HG03135 (cell line): ENCODE data around the gene MRPL2.
A peak's percentile ranks its signal among the peaks of the same experiment; 100 is the strongest.

ENCODE experiments used
- ATAC-seq: cut with Tn5 transposase; IDR thresholded peaks from one replicate; pipeline ENCODE4 v1.9.1; 2021; ENCODE audit warnings: mild to moderate bottlenecking, moderate library complexity; ENCODE audit not compliant: unreplicated experiment

MRPL2 gene

GRCh38 chr6:43059168-43060033 lies at the start of gene MRPL2, which contains the start of gene KLC4:
Gene MRPL2 (minus strand): TSS chr6:43059434. CDS start chr6:43059381, 53 bp downstream.
Gene KLC4 (plus strand): TSS chr6:43059631. CDS start chr6:43061336, 1,705 bp downstream.
- peak; percentile 84 for ATAC-seq

- ATAC-seq, result no peak
Measured at GRCh38 chr6:43107344-43108062, 48.3 kb upstream of the MRPL2 start.

- no peak for ATAC-seq
Measured at GRCh38 chr6:43105538-43106222, 46.4 kb upstream of the MRPL2 start.

- no peak for ATAC-seq
Measured at GRCh38 chr6:43103253-43103876, 44.1 kb upstream of the MRPL2 start.

DNA sequence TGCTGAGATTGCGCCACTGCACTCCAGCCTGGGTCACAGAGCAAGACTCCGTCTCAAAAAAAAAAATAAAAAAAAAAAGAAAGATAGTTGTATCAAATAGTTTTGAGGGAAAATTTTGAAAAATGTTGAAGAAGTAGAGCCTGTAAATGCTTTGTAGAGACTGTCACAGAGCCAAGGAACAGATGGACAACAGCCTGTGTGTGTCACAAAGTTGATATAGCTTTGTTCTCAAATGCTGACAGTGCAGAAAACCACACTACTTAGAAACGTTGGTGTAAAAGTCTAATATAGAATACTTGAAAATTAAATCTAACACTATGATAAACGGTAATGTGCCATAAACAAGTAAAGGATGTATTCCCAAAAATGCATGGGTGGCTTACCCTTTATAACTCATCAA lies 42.3 kb upstream of the MRPL2 start:
- ATAC-seq, result no peak

DNA sequence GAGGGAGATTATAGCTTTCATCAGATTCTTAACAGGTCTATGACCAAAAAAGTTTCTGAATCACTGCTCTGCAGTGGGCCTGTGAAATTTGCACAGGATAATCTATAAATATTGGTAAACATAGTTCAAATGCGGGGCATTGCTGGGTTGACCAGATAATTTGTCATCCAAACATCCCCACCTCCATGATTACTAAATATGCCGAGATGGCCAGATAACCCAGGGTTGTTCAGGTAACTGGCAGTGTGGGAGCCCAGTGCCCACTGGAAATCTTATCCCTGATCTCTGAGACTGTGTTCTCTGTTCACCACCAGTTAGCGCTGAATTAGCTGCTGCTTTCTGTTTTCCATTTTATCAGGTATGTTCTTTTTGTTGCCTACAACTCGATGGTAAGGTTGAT lies 38.3 kb upstream of the MRPL2 start:
- ATAC-seq, result no peak

- ATAC-seq, result no peak
Measured at GRCh38 chr6:43097098-43097489, 37.9 kb upstream of the MRPL2 start.

GRCh38 chr6:43096451-43097097 lies 37.3 kb upstream of the MRPL2 start:
- ATAC-seq, result no peak

DNA sequence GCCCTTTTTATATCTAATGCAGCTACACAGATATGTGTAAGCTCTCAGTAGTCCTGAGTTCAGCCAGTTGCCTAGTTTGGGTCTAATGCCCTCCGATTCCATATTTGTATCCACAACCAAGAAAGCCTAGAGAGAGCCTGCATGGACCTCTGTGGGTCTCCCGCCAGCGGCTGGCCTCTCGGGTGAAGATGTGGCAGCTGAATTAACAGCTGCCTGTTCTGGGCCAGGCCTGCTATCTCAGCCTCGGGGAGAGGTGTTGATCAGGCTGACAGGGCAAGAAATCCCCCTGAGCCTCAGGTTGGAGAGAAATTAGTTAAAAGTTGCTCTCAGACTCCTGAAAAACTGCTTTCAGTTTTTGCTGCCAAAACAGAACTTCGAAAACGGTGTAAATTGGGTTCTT lies 36.7 kb upstream of the MRPL2 start:
- no peak for ATAC-seq

GRCh38 chr6:43093436-43094289 lies 34.4 kb upstream of the MRPL2 start:
- no peak for ATAC-seq

DNA sequence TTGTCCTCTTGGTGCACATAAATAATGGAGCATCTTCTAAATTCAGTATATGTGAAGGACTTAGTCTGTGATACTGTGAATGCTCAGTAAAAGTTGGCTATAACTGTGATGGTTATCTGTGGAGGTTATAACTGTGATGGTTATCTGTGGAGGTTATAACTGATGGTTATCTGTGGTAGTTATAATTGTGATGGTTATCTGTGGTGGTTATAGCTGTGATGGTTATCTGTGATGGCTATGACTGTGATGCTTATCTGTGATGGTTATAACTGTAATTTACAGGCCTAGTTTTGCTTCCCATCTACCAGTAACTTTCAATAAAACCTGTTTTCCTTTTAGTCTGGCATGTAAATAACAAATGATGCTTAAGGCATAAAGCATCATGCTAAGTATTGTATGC lies 33.4 kb upstream of the MRPL2 start:
- ATAC-seq, result no peak

GRCh38 chr6:43091436-43091991 lies 32.3 kb upstream of the MRPL2 start:
- no peak for ATAC-seq

- ATAC-seq, result no peak
Measured at GRCh38 chr6:43091020-43091419, 31.8 kb upstream of the MRPL2 start.

- ATAC-seq, result no peak
Measured at GRCh38 chr6:43090559-43090956, 31.3 kb upstream of the MRPL2 start.

DNA sequence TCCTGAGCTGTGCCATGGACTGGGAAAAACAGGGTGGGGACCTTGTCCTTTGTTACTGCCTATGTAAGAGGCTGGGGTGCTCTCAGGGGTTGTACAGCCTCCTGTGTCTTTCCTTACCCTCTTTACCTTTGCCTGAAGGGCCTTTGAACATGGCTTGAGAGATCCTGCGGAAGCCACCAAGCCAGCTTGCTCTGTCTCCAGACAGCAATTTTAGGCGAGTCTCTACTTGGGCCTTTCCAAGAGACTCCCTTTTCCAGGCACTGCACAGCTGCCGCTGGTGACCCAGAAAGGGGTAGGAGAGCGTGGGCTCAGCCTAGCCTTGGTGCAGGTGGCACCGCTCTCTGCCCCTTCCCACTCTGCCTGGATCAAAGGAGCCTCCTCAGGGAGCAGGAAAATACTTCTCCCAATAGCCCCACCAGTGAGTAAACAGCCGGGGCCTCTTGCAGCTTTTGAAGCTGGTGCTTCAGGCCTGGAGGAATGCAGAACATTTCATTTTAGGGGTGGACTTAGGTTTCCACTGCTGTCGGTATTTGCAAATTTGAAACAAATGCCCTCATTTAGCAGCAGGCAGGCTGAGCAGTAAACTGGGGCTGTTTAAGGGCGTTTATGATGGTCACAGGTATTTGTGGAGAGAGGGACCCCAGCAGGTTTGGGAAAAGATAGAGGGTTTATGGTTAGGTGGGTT lies 30.8 kb upstream of the MRPL2 start:
- ATAC-seq, result no peak

DNA sequence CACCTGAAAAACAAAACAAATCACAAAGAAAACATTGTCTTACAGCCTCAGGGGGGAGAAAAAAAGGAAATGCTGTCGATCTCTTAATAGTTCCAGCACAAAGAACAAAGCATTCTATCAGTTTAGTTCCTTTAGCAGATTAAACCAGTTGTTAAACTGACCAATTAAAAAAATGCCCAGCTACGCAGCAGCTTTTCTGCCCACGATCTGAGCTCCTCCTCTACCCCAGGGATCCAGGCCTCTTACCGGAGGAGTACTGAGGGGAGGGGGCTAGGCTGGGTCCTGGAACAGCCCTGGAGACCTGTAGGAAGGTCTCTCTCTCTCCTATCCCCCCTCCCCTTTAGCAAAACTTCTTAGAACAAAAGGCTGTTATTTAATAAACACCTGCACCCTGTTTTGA lies 30.2 kb upstream of the MRPL2 start:
- no peak for ATAC-seq

- no peak for ATAC-seq
Measured at GRCh38 chr6:43088654-43089056, 29.4 kb upstream of the MRPL2 start.

DNA sequence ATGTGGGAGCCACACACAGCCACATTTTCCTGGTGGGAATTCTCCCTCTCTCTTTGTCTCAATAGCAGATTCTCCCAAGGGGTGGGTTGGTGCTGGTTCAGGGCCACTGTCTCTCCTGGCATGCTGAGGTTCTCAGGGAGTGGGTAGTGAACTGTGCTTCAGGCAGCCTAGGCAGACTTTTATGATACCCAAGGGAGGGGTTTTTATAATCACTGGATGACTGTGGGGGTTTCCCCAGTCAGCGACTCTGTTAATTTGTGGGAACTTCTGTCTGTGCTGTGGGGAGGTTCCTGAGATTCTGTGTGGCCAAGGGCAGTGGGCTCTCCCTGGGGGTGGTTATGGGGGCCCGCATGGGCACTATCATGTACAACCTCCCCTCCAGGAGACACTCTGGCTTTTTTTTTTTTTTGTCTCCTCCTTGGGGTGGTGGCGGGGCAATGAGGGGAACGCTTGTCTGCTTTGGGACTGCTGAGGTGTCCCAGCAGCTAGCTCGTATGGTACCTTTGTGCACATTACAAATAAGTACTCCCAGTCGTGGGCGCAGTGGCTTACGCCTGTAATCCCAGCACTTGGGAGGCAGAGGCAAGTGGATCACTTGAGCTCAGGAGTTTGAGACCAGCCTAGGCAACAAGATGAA lies 26.9 kb upstream of the MRPL2 start:
- ATAC-seq, result no peak
